ENCODE measurements around the gene ARHGEF17. TPM values are rescaled to one million over a fixed set of nuclear protein-coding genes. Genes with fewer than 3 reads are reported as not detected.
A peak's percentile ranks its signal among the peaks of the same experiment; 100 is the strongest.

Gene ARHGEF17
- total and polyA plus RNA-seq, 2 of the 13 experiments (the other 11 are each of a cell fraction or from before 2014, with no cell fraction given) = 10.7 to 28.8 TPM

DNA sequence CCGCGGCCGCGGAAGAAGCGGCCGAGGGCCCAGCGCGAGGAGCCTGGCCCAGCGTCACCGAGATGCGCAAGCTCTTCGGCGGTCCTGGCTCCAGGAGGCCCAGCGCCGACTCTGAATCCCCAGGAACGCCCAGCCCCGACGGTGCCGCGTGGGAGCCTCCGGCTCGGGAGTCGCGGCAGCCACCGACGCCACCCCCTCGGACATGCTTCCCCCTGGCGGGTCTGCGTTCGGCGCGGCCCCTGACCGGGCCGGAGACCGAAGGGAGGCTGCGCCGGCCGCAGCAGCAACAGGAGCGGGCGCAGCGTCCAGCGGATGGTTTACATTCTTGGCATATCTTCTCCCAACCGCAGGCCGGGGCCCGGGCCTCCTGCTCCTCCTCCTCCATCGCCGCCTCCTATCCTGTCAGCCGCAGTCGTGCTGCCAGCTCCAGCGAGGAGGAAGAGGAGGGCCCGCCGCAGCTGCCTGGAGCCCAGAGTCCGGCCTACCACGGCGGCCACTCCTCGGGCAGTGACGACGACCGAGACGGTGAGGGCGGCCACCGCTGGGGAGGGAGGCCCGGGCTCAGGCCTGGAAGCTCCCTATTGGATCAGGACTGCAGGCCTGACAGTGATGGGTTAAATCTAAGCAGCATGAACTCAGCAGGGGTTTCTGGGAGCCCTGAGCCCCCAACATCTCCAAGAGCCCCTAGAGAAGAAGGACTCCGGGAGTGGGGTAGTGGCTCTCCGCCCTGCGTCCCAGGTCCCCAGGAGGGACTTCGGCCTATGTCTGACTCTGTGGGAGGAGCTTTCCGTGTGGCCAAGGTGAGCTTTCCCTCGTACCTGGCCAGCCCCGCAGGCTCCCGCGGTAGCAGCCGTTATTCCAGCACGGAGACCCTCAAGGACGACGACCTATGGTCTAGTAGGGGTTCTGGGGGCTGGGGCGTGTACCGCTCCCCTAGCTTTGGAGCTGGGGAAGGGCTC lies 1.2 kb downstream of the ARHGEF17 start (continued):
- TF ChIP-seq, protein P1, sequence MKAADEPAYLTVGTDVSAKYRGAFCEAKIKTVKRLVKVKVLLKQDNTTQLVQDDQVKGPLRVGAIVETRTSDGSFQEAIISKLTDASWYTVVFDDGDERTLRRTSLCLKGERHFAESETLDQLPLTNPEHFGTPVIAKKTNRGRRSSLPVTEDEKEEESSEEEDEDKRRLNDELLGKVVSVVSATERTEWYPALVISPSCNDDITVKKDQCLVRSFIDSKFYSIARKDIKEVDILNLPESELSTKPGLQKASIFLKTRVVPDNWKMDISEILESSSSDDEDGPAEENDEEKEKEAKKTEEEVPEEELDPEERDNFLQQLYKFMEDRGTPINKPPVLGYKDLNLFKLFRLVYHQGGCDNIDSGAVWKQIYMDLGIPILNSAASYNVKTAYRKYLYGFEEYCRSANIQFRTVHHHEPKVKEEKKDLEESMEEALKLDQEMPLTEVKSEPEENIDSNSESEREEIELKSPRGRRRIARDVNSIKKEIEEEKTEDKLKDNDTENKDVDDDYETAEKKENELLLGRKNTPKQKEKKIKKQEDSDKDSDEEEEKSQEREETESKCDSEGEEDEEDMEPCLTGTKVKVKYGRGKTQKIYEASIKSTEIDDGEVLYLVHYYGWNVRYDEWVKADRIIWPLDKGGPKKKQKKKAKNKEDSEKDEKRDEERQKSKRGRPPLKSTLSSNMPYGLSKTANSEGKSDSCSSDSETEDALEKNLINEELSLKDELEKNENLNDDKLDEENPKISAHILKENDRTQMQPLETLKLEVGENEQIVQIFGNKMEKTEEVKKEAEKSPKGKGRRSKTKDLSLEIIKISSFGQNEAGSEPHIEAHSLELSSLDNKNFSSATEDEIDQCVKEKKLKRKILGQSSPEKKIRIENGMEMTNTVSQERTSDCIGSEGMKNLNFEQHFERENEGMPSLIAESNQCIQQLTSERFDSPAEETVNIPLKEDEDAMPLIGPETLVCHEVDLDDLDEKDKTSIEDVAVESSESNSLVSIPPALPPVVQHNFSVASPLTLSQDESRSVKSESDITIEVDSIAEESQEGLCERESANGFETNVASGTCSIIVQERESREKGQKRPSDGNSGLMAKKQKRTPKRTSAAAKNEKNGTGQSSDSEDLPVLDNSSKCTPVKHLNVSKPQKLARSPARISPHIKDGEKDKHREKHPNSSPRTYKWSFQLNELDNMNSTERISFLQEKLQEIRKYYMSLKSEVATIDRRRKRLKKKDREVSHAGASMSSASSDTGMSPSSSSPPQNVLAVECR (CRISPR knock-in tag; IDR thresholded peaks at IDR 0.05; ENCODE audit: borderline replicate concordance) = peak; percentile 92
- peak; percentile 12; the same call in 1 of the 2 replicates for TF ChIP-seq NFATC3 (CRISPR knock-in tag; IDR thresholded peaks at IDR 0.05)
- TF ChIP-seq JUND (CRISPR knock-in tag; IDR thresholded peaks at IDR 0.05) = no peak
- no peak for TF ChIP-seq NR2F1 (CRISPR knock-in tag; IDR thresholded peaks at IDR 0.05)
- no peak for TF ChIP-seq TCF7L2 (IDR thresholded peaks at IDR 0.05; ENCODE audit: low read depth, low read length)
- TF ChIP-seq PAXIP1 (CRISPR knock-in tag; conservative IDR thresholded peaks at IDR 0.05) = peak; percentile 76
- TF ChIP-seq, protein P2, sequence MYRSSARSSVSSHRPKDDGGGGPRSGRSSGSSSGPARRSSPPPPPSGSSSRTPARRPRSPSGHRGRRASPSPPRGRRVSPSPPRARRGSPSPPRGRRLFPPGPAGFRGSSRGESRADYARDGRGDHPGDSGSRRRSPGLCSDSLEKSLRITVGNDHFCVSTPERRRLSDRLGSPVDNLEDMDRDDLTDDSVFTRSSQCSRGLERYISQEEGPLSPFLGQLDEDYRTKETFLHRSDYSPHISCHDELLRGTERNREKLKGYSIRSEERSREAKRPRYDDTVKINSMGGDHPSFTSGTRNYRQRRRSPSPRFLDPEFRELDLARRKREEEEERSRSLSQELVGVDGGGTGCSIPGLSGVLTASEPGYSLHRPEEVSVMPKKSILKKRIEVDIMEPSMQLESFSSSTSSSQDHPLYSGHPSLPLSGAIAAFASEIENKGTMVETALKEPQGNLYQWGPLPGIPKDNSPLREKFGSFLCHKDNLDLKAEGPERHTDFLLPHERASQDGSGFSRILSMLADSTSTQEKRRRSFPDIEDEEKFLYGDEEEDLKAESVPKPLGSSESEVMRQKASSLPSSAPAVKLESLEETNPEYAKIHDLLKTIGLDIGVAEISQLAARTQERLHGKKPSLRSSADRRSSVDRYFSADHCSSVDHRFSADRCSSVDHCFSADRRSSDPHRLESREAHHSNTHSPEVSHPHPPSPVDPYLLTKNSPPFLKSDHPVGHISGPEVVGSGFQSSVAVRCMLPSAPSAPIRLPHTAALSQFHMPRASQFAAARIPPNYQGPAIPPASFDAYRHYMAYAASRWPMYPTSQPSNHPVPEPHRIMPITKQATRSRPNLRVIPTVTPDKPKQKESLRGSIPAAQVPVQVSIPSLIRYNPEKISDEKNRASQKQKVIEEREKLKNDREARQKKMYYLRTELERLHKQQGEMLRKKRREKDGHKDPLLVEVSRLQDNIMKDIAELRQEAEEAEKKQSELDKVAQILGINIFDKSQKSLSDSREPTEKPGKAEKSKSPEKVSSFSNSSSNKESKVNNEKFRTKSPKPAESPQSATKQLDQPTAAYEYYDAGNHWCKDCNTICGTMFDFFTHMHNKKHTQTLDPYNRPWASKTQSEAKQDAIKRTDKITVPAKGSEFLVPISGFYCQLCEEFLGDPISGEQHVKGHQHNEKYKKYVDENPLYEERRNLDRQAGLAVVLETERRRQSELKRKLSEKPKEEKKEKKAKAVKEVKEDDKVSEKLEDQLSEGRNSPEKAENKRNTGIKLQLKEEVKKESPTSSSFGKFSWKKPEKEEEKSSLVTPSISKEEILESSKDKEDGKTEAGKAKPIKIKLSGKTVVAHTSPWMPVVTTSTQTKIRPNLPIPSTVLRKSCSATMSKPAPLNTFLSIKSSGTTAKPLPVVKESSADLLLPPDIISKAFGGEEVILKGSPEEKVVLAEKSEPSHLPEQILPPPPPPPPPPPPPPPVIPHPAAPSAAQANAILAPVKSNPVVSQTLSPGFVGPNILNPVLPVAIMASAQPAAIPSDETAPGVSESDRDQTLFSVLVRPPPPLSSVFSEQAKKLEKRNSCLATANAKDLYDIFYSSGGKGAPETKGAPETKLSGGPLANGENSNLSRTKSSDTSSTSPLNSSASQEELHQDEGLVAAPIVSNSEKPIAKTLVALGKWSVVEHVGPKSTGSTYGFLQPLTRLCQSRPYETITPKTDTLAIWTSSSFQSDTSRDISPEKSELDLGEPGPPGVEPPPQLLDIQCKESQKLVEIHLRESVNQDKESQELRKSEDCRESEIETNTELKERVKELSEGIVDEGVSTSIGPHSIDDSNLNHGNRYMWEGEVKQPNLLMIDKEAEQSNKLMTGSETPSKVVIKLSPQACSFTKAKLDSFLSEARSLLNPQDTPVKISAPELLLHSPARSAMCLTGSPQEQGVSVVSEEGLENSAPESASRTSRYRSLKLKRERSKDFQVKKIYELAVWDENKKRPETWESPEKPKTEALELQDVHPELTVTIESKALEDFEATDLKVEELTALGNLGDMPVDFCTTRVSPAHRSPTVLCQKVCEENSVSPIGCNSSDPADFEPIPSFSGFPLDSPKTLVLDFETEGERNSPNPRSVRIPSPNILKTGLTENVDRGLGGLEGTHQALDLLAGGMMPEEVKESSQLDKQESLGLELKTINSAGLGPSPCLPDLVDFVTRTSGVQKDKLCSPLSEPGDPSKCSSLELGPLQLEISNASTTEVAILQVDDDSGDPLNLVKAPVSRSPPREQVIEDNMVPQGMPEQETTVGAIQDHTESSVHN (CRISPR knock-in tag; IDR thresholded peaks at IDR 0.05) = no peak
- TF ChIP-seq ZNF710 (CRISPR knock-in tag; IDR thresholded peaks at IDR 0.05; ENCODE audit: borderline replicate concordance) = no peak

Measured in HepG2 (cell line).